Omental fat pad (tissue), 4 donors: ENCODE data around the gene VAV2. TPM values are rescaled to one million over a fixed set of nuclear protein-coding genes. Genes with fewer than 3 reads are reported as not detected.

ENCODE experiments used
- ATAC-seq: fragments of 150-250 bp; one replicate; pipeline ENCODE4 v1.9.1; 2016; ENCODE audit warnings: mild to moderate bottlenecking, moderate library complexity; ENCODE audit not compliant: low FRiP score
- DNase-seq: peaks from one replicate; pipeline ENCODE4 v3.0.0-alpha.2; 2019; ENCODE audit warnings: low spot score
- total RNA-seq, 4 donors: library from RNA; depleted of rRNA; stranded (reverse); fragments of >200 nt; gene quantifications; one replicate each; pipeline ENCODE4 v1.1.0, GENCODE V29; 2016
- TF ChIP-seq, protein P1 (sequence below), 3 donors: fragments of 450-650 bp; IDR thresholded peaks; one replicate each; pipeline ENCODE4 v1.5.1; 2016 to 2017; ENCODE audit warnings: antibody characterized with exemption in 3 of 3, mild to moderate bottlenecking in 3 of 3, moderate library complexity in 2 of 3

Gene VAV2
- total RNA-seq, 4 donors from 2014 or later: 4.0 to 10.9 (median 6.2) TPM

DNA sequence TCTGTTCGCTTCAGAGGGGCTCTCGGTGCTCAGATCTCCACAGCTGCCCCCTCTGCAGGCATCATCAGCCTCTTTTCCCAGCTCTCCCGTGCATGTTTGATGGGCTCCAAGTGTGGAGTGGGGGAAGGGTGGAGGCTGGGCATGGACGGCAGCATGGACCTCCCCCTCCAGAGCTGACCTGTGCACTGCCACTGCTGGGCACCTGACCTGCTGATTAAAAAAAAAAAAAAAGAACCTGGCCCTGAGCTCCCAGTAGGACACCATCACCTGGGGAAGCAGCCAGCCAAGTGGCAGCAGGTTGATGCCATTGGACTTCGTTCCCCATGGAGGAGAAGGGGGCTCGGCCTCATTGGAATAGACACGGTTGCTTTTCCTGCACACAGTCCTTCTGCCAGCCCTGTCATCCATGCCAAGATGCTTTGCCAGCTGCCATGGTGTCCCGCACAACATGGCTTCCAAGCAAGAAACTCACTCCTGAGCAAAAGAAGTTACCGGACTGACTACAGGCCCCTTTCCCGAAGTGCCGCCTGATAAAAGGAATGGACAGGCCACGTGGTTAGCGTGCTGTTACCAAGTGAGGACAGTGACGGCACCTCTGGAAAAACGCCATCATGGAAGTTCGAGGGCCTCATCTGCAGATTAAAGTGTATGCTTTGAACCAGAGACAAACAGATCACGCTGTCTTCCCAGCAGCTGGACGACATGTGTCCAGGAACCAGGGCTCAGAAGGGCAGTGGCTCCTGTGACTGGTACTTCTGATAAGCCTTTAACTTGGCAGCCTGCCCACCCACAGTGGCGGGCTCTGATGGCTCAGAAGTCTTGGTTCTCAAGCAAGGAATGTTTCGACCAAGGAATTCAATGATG is 18.4 kb upstream of the VAV2 start:
- TF ChIP-seq, protein P1, sequence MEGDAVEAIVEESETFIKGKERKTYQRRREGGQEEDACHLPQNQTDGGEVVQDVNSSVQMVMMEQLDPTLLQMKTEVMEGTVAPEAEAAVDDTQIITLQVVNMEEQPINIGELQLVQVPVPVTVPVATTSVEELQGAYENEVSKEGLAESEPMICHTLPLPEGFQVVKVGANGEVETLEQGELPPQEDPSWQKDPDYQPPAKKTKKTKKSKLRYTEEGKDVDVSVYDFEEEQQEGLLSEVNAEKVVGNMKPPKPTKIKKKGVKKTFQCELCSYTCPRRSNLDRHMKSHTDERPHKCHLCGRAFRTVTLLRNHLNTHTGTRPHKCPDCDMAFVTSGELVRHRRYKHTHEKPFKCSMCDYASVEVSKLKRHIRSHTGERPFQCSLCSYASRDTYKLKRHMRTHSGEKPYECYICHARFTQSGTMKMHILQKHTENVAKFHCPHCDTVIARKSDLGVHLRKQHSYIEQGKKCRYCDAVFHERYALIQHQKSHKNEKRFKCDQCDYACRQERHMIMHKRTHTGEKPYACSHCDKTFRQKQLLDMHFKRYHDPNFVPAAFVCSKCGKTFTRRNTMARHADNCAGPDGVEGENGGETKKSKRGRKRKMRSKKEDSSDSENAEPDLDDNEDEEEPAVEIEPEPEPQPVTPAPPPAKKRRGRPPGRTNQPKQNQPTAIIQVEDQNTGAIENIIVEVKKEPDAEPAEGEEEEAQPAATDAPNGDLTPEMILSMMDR (IDR thresholded peaks at IDR 0.05): no peak
- DNase-seq (no peak), ATAC-seq (no peak)

DNA sequence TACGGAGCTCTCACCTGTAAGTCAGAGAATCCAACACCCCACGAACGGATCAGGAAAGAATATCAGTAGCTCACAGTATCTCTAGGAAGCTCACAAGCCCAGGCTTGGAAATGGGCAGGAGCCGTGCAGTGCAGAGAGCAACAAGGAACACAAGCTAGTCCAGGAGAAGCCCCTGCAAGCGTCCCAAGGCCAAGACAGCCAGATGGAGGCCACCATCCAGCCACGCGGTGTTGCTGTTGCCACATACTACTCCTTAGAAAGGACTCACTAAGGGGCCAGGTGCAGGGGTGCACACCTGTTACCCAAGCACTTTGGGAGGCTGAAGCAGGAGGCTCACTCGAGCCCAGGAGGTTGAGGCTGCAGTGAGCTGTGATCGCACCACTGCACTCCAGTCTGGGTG is 15.4 kb upstream of the VAV2 start:
- no peak for DNase-seq
- ATAC-seq: no peak
- TF ChIP-seq, protein P1 (IDR thresholded peaks at IDR 0.05): no peak

DNA sequence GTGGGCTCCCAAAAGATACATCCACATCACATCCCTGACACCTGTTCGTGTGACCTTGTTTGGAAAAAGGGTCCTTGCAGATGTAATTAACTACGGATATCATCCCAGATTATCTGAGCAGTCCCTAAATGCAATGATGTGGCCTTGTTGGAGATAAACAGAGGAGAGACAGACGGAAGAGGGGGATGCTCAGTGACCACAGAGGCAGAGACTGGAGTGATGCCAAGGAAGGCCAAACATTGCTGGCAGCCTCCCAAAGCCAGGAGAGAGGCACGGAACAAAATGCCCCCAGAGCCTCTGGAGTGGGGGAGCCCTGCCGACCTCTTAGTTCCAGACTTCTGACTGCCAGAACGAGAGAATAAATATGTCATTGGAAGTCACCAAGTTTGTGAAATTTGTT is 15.0 kb upstream of the VAV2 start:
- ATAC-seq (no peak), DNase-seq (no peak)
- TF ChIP-seq, protein P1 (IDR thresholded peaks at IDR 0.05): no peak

- DNase-seq: no peak
- ATAC-seq: no peak
- TF ChIP-seq, protein P1 (IDR thresholded peaks at IDR 0.05): no peak
These were observed 13.3 kb upstream of the VAV2 start for GRCh38 chr9:134005381-134005780.

- ATAC-seq (no peak), DNase-seq (no peak)
- TF ChIP-seq, protein P1 (IDR thresholded peaks at IDR 0.05): no peak
These were observed 12.8 kb upstream of the VAV2 start for GRCh38 chr9:134004881-134005280.

GRCh38 chr9:134004131-134004873 is 12.2 kb upstream of the VAV2 start:
- TF ChIP-seq, protein P1 (IDR thresholded peaks at IDR 0.05): no peak
- no peak for ATAC-seq
- no peak for DNase-seq
